ENCODE data around the gene THBS3. TPM values are rescaled to one million over a fixed set of nuclear protein-coding genes. Genes with fewer than 3 reads are reported as not detected.
"Not testable (repeated sequence)": the region's sequence is repeated elsewhere in the genome, so short reads cannot be mapped to it uniquely, and the experiment has no call there.

THBS3 gene
- total RNA-seq, 1 donor from 2014 or later: 5.7 TPM

- intact Hi-C loops (cut with DNase I); DNase-seq (ENCODE audit: missing footprints); ATAC-seq: not testable (repeated sequence)
Observed at GRCh38 chr1:155212051-155212440, 4.3 kb upstream of the THBS3 start.

- DNase-seq (ENCODE audit: missing footprints); intact Hi-C loops (cut with DNase I); ATAC-seq: not testable (repeated sequence)
Observed at GRCh38 chr1:155211381-155212050, 3.8 kb upstream of the THBS3 start.

- ATAC-seq (no peak), DNase-seq (ENCODE audit: missing footprints) (peak; percentile 15)
- intact Hi-C loops (cut with DNase I): no loop called here
Observed at GRCh38 chr1:155210314-155211104, 2.8 kb upstream of the THBS3 start.

- ATAC-seq: no peak
- DNase-seq (ENCODE audit: missing footprints): no peak
- intact Hi-C loops (cut with DNase I): loop anchor here (5.0 kb wide), 2 partner anchors 33 to 383 kb away; a partner anchor contains a TSS
Observed at GRCh38 chr1:155209312-155209721, 1.6 kb upstream of the THBS3 start.

GRCh38 chr1:155208541-155209311 lies 1.0 kb upstream of the THBS3 start, which contains the start of gene MTX1:
MTX1 (plus strand) TSS chr1:155208695; CDS start chr1:155208805, 110 bp downstream.
- intact Hi-C loops (cut with DNase I): loop anchor here (1.0 to 5.0 kb wide), 3 partner anchors 34 to 384 kb away; a partner anchor contains a TSS
- DNase-seq (ENCODE audit: missing footprints): peak; percentile 96
- ATAC-seq: peak; percentile 89

- ATAC-seq (peak; percentile 16), DNase-seq (ENCODE audit: missing footprints) (peak; percentile 91)
- intact Hi-C loops (cut with DNase I): loop anchor here (1.0 to 5.0 kb wide), 3 partner anchors 19 to 385 kb away; a partner anchor contains a TSS
Observed at GRCh38 chr1:155206891-155207805, 549 bp downstream of the THBS3 start.

GRCh38 chr1:155205969-155206593 lies 1.6 kb downstream of the THBS3 start:
- intact Hi-C loops (cut with DNase I): loop anchor here (5.0 kb wide), 2 partner anchors 36 to 386 kb away; a partner anchor contains a TSS
- ATAC-seq (no peak), DNase-seq (ENCODE audit: missing footprints) (no peak)

GRCh38 chr1:155205035-155205434 lies 2.7 kb downstream of the THBS3 start:
- ATAC-seq: no peak
- intact Hi-C loops (cut with DNase I): loop anchor here (5.0 kb wide), 2 partner anchors 37 to 387 kb away; a partner anchor contains a TSS
- DNase-seq (ENCODE audit: missing footprints): no peak

- DNase-seq (ENCODE audit: missing footprints): no peak
- intact Hi-C loops (cut with DNase I): no loop called here
Observed at GRCh38 chr1:155202731-155203515, 4.8 kb downstream of the THBS3 start.

GRCh38 chr1:155202198-155202597 lies 5.5 kb downstream of the THBS3 start:
- intact Hi-C loops (cut with DNase I): no loop called here
- DNase-seq (ENCODE audit: missing footprints) (no peak), ATAC-seq (no peak)

More at GRCh38 chr1:155202731-155203515, 4.8 kb downstream of the THBS3 start:
- no peak for ATAC-seq

GRCh38 chr1:155200920-155201319 lies 6.8 kb downstream of the THBS3 start:
- no peak for DNase-seq (ENCODE audit: missing footprints)
- intact Hi-C loops (cut with DNase I): no loop called here
- ATAC-seq: no peak

GRCh38 chr1:155199792-155200191 lies 7.9 kb downstream of the THBS3 start:
- no peak for ATAC-seq
- no peak for DNase-seq (ENCODE audit: missing footprints)
- intact Hi-C loops (cut with DNase I): no loop called here

- intact Hi-C loops (cut with DNase I): no loop called here
- DNase-seq (ENCODE audit: missing footprints) (no peak), ATAC-seq (no peak)
Observed at GRCh38 chr1:155198547-155198906, 9.2 kb downstream of the THBS3 start.

GRCh38 chr1:155197901-155198546 lies 9.7 kb downstream of the THBS3 start:
- intact Hi-C loops (cut with DNase I): no loop called here
- DNase-seq (ENCODE audit: missing footprints) (no peak), ATAC-seq (no peak)

- ATAC-seq (no peak), DNase-seq (ENCODE audit: missing footprints) (no peak)
- intact Hi-C loops (cut with DNase I): no loop called here
Observed at GRCh38 chr1:155196893-155197638, 10.6 kb downstream of the THBS3 start.
